GM18909 (cell line): ENCODE data around the gene CEP41.
"Not testable (repeated sequence)": the region's sequence is repeated elsewhere in the genome, so short reads cannot be mapped to it uniquely, and the experiment has no call there.

ENCODE experiments used
- ATAC-seq: cut with Tn5 transposase; IDR thresholded peaks from one replicate; pipeline ENCODE4 v1.9.1; 2021; ENCODE audit warnings: mild to moderate bottlenecking; ENCODE audit not compliant: unreplicated experiment, poor library complexity

Gene CEP41

DNA sequence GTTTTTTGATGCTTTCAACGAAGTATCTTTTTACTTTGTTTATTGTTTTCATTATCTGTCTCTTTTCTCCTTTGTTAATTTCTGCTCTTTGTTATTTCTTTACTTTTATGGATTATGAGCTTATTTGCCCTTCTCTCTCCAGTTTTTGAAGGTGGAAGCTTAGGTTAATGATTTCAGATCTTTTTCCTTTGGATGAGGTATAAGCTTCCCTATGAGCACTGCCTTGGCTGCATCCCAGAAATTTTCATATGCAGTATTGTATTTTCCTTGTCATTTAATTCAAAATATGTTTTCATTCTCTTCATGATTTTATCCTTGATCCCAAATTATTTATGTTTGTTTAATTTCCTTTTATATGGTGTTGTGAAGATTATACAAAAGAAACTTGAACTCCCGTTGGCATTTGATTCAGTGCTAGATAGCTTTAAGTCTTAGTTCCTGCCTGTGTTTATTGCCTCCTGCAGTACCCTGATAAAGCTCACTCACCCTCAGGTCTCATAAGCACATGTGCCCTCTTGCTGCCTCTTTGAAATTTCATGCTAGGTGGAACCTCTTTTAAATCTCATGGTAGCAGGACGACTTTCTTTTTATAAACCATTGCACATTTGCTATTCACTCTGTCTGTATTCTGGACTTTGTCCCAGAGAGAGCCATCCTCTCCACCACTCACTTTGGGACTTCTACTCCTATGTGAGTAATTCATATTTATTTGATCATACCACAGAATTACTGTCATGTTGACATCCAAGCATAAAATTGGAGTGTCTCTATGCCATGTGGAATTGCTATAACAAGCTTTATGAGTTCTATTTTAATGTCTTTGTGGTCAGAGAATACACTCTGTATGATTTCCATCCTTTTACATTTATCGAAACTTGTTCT, 23.0 kb upstream of the CEP41 start:
- no peak for ATAC-seq

DNA sequence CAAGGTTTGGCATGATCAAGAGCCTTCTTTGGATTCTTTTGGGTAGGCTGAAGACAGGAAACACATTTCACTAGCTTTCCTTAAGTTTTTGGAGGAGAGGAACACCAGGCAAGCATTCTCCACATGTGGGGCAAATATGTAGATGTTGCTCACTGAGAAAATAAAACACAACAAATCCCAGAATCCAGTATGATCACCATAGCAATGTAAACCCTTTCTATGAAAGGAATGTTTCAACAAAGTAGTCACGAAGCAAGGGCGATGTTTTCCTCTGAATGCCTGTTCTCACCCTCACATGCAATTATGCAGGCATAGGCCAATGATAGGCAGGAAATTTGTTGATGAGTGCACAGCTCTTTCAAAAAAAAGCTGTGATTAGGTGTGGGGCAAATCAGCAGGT, 20.5 kb upstream of the CEP41 start:
- no peak for ATAC-seq

DNA sequence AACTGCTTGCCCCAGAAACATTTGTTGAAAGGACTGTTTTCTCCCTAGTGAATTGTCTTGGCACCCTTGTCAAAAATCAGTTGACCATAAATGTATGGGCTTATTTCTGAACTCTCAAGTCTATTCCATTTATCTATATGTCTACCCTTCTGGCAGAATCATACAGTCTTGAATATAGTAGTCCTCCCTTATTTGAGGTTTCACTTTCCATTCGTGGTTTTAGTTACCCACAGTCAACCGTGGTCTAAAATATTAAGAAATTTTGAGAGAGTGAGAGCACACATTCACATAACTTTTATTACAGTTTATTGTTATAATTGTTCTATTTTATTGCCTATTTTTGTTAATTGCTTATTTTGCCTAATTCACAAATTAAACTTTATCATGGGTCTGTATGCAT, 17.4 kb upstream of the CEP41 start:
- ATAC-seq: peak; percentile 67

DNA sequence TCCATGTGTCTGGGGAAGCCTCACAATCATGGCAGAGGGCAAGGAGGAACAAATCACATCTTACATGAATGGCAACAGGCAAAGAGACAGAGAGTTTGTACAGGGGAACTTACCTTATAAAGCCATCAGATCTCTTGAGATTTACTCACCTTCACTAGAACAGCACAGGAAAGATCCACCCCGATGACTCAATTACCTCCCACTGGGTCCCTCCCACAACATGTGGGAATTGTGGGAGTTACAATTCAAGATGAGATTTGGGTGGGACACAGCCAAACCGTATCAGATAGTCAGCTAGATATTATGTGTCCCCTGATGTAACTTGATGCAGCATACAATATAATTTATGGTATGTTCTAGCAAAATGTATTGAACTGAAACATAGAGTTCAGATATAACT, 14.1 kb upstream of the CEP41 start:
- ATAC-seq: no peak

DNA sequence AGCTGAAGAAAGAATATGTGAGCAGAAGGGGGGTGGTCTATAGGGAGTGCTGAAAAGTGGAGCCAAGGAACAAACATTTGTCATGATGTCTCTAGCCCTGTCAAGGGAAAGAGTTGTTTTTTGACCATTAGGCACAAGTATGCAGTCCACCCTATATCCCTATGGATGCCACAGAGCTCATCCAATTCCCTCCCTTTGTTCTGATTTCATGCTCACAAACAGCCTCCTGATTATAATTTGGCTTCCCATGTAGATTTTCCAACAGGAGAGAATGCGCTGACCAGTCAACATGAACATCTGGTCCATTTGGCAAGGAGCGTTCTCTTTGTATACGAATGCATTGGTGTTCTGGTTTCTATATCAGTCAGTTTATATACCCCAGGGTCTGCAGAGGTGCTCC, 12.1 kb upstream of the CEP41 start:
- no peak for ATAC-seq

DNA sequence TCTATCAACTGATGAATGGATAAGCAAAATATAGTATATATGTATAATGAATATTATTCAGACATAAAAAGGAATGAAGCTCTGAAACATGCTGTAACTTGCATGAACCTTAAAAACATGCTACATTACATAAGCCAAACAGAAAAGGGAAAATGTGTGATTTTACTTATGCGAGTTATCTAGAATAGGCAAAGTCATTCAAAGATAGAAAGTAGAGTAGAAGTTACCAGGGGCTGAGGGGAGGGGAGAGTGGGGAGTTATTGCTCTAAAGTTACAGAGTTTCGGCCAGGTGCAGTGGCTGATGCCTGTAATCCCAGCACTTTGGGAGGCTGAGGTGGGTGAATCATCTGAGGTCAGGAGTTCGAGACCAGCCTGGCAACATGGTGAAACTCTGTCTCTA, 10.5 kb upstream of the CEP41 start:
- ATAC-seq: not testable (repeated sequence)

DNA sequence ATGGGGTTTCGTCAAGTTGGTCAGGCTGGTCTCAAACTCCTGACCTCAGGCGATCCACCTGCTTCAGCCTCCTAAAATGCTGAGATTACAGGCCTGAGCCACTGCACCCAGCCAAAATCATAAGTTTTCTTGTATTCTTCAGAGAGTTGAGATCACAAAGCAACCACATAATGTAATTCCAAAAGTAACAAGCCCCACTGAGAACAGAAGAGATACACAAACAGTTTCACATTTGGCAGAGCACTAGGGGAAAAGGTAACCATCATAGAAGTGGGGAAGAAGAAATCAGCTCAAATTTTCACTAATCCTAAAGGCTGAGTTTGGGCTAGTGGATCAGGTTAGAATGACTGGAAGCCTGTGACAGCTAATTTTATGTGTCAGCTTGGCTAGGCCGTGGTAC, 5.4 kb upstream of the CEP41 start:
- no peak for ATAC-seq

DNA sequence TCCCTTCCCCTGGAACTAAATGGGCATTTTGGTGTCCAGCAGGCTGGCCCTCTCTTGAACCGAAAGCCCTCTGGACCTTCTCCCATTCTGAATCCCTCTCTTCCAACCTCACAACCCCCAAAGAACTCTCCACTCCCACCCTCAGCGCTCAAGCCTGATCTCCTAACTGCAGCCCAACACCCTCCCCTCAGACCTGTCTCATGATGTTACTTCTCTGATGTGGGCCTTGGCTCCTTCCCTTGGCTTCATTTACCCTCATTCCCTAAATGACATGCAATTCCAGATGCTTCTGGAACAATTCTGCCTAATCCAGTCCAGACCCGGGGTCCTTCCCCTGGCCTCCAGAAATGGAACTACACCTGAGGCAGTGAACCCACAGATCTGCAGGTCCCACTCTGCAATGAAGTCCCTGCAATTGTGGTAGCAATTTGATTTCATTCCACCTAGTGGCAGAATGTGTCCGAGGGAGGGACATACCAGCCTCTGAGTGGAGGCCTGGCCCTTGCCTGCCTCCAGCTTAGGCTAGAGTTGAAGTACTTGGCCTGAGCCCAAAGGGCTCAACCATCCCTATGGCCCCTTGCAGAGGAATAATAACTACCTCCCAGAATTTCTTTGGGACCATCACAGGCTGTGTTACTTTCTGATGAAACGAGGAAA, 4.1 kb upstream of the CEP41 start:
- no peak for ATAC-seq

DNA sequence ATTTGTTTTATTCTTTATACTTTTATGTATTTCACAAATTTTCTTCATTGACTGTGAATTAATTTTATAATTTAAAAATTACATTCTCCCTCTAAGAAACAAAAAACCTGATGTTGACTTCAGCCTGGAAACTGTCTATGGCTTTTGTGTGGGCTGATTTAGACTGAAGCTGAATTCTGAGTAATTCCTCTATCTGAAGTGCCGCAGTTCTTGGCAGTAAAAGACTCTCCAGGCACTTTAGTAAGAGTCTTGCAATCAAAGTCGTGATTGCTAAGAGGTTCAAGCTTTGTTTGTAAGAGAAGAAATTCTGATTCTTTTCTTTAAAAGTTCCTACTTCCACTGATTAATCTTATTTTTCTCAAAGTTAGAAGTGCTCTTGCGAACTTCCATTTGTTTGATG, 3.4 kb upstream of the CEP41 start:
- no peak for ATAC-seq

DNA sequence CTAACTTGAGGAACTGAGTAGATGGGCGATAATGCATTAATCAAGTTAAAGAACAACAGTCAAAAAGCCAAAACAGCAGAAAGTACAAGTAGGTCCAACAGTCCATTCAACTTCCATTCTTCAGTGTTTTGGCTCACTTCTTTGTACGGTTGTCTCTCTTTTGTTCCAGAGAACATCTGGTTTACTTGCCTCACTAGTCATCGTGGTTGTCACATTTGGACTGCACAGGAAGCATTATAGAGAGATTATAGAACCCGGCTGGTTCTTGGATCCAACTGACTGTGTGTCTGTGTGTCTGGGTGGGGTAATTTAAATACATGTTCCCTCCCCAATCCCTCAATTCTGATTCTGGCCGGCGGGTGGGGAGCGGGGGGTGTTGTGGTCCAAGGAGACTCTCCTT, 1.8 kb upstream of the CEP41 start:
- ATAC-seq: no peak

DNA sequence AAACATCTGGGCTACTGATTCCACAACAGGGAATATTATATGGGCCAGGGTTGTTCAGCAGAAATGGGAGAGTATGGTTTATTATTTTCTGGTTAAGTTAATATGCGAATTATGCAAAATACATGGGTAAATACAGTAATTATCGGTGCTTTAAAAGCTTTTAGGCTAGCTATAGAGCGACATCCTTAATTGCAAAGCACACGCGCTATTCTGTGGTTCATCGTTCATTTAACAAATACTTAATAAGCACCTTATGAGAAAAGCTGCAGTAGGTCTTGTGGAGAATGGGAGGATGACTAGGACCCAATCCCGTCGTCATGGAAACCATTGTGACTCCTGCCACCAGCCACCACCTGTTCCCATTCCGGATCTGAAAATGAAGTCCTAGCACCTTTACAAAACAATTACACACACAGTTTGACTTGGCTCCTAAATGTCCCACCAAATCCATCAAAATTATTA, 623 bp upstream of the CEP41 start:
- ATAC-seq: no peak

DNA sequence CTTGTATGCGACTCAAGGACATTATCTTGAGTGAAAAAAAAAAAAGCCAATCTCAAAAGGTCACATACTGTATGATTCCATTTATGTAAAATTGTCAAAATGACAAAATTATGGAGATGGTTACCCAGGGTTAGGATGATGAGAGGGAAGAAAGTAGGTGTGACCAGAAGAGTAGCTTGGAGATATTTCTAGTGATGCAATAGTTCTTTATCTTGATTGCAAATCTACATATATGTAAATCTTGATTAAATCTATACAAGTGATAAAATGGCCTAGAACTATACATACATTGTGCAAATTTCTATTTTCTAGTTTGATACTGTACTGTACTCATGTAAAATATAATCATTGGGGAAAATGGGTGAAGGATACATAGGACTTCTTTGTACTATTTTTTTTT, 4.6 kb downstream of the CEP41 start:
- ATAC-seq: no peak

DNA sequence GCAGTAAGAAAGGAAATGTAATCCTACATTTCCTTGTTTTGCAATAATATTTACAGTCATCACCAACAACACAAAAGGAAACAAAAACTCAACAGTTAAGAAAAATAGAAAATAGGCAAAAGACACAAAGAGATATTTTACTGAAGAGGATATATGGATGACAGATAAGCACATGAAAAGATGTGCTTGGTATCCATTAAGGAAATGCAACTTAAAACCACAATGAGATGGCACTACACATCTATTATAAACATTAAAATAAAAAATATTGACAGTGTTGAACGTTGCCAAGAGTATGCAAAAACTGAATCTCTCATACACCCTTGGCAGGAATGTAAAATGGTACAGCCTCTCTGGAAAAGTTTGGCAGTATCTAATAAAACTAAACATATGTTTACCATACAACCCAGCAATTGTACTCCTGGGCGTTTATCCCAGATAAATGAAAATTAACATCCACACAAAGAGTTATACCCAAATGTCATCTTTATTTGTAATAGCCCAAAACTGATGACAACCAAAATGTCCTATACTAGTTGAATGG, 5.4 kb downstream of the CEP41 start:
- no peak for ATAC-seq

DNA sequence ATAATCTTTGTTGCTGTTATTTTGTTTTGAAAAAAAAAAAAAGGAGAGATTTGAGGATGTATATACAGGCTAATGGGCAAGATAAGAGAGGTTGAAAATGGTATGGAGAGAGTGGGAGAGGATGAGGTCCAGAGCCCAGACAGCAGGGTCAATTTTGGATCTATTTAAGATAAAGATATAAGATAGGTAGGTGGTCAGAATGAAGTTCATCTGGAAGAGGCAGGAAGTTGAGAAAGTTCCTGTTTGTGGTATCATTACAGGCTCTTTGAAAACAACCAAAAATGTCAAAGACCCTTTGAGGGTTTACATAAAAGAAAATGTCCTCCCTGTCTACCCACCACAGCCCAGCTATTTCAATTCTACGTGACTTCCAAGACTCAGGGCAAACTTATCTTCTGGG, 7.5 kb downstream of the CEP41 start:
- no peak for ATAC-seq

DNA sequence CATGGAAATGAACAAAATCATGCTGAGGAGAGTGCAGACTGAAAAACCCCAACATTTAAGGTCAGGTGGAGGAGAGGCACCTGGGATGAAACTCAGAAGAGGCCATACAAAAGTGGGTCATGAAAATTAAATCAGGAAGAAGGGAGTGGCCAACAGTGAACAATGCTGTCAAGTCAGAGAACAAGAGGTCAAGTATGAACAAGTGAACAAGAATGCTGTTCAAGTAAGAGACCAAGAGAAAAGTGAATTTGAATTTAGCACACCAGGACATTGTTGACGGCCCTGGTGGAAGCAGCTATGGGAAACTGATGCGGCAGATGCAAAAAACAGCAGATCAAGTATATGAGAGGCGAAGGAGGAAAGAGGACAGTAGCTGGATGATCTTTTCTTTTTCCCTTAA, 7.9 kb downstream of the CEP41 start:
- ATAC-seq: no peak

DNA sequence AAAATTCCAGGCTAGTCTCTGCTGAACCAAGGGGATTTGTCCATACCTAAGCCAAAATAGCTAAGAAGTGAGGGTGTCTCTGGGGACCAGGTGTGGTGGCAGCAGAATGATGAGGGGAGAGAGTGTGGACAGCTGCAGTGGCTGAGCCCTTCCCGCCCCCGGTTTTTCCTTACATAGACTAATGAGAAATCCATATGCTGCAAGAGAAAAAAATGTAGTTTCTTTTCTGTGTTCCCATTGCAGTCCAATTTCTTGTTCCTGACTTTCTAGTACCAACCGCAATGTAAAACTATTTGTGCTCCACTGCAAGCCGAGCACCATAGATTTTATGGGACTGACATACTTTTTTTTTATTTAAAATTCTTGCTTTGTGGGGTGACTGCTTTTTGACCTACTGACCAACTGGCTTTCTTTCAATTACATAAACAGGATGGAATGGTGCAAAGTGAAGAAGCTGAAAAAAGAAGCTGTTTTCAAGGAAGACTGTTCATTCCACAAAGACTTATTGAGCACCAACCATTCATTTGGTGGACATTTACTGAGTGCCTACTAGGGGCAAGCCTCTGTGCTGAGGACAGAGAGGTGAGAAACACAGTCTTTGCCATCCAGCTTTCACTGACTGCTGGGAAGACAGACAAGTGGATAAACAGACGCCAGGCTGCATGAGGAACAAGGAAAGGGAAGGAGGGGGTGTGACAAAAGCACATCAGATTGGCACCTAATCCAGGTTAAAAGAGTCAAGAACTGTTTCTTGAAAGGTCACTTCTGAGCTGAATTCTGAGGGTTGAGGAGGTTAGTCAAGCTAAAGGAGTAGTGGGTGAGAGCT, 9.8 kb downstream of the CEP41 start:
- no peak for ATAC-seq

DNA sequence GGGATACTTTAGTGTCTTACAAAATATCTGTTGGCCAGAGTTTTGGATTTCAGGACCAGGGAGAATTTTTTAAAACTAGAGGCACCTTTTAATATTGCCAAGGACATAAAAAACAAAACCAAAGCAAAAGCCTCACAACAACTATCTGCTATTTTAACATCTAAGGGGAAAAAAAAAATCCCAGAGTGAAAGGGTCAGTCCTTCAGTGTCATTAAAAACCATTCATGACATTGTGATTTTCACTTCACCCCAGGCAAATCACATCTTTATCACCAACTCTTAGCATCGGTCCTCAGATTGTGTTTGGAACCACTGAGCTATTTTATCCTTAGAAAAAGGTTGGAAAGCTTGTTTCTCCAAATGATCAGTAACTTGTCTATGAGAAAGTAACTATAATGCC, 10.7 kb downstream of the CEP41 start:
- no peak for ATAC-seq

DNA sequence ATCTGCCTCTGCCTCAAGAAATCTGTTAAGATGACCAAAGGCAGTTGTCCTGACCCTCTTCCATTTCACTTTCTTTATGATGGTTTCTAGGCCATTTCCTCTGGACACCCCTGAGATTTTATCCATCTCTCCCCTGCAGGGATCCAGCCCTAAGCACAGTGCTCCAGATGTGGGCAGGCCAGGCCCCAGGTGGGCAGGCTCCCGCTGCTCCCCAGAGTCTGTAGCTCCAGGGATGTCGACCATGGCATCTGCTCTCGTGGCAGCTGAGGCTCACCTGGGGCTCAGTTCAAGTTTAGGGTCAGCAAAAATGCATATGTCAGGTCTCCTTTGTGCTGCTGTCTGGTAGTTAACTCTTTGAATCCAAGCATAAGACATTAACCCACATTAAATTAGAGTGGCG, 11.8 kb downstream of the CEP41 start:
- no peak for ATAC-seq

DNA sequence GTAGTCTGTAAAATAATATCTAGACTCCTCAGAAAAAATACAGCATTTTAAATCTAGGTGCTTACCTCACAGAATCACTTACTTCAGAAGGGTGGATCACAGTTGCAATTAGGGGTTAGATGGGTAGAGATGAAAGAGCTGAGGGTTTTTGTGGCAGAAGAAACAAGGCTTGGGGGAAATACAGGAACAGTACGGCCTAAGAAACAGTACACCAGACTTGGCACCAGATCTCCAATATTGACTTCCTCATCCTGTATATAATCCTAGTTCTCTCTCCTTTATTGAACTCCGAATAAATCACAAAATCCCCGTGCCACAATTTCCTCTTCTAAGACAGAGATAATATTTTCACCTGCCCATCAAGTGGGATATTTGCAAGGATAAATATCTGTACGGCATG, 14.3 kb downstream of the CEP41 start:
- no peak for ATAC-seq

DNA sequence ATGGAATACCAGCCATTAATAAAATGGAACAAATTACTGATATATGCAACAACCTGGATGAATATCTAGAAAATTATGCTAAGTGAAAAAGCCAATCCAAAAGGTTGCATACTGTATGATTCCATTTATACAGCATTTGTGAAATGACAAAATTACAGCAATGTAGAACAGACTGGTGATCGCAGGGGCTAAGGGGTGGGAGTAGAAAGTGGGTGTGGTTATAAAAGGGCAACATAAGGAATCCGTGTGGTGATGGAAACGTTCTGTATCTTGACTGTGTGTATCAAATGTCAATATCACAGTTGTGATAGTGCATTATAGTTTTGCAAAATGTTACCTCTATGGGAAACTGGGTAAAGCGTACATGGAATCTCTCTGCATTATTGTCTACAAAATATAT, 15.0 kb downstream of the CEP41 start:
- no peak for ATAC-seq
